Endothelial cell of umbilical vein (primary cell): Measurements from ENCODE around the gene USP40. TPM values are rescaled to one million over a fixed set of nuclear protein-coding genes. Genes with fewer than 3 reads are reported as not detected.

Experiments
- BruUV-seq: library from RNA; stranded (reverse); fragments of 400-500 nt; replicated peaks from 2 replicates; lab custom pipeline; 2021; lab: Mats Ljungman, UMichigan
- CTCF ChIA-PET: fragments of 300-600, 350-600 bp; sonication (Branson Sonifier 250); formaldehyde crosslinking; loops from one replicate; lab custom pipeline; 2021; ENCODE audit warnings: antibody characterized with exemption, inconsistent platforms; lab: Charles Lee
- POLR2A ChIA-PET: fragments of 300-600, 350-600 bp; sonication (Branson Sonifier 250); formaldehyde crosslinking; loops from one replicate; lab custom pipeline; 2021; ENCODE audit warnings: antibody characterized with exemption, inconsistent platforms; lab: Charles Lee
- DNase-seq: peaks from one replicate; pipeline ENCODE4 v3.0.0-alpha.2; 2011; ENCODE audit warnings: low read depth, low spot score
- FAIRE-seq: peaks from 2 replicates; lab custom pipeline; 2011; peaks lifted over from hg19 to GRCh38; lab: Jason Lieb, UNC
- H2AFZ ChIP-seq: 2 replicates; pipeline ENCODE4 v1.6.0; 2012; ENCODE audit warnings: low read depth, low read length, control low read depth, inconsistent platforms
- H3K27ac ChIP-seq: 2 replicates; pipeline ENCODE4 v1.5.1; 2011; ENCODE audit warnings: low read depth, mild to moderate bottlenecking, control low read depth, low read length, moderate library complexity; ENCODE audit not compliant: insufficient read depth
- H3K27me3 ChIP-seq, 2 experiments: 2 replicates each; pipeline versions ENCODE4 v1.6.0 to v1.6.1; 2011; ENCODE audit warnings: low read length in 2 of 2, mixed read lengths in 1 of 2; ENCODE audit not compliant: control insufficient read depth in 2 of 2, insufficient read depth in 2 of 2
- H3K36me3 ChIP-seq, 2 experiments: 2 replicates in 1 of 2; 3 replicates in 1 of 2; pipeline ENCODE4 v1.5.1; 2011; ENCODE audit warnings: low read length in 2 of 2, mild to moderate bottlenecking in 1 of 2, moderate library complexity in 1 of 2; ENCODE audit not compliant: control insufficient read depth in 2 of 2, insufficient read depth in 2 of 2; ENCODE audit errors: extremely low read depth in 1 of 2
- H3K4me1 ChIP-seq: 3 replicates; pipeline ENCODE4 v1.5.1; 2011; ENCODE audit warnings: mild to moderate bottlenecking, low read length; ENCODE audit not compliant: control insufficient read depth, insufficient read depth; ENCODE audit errors: extremely low read depth
- H3K4me2 ChIP-seq: 2 replicates; pipeline ENCODE4 v1.6.1; 2011; ENCODE audit warnings: low read length, control low read depth, mixed read lengths; ENCODE audit not compliant: insufficient read depth
- H3K4me3 ChIP-seq, 3 experiments: fragments of 200-600 bp in 1 of 3; sonication (generic), shearing (Covaris generic) in 1 of 3; replicated peaks in 1 of 3; 2 replicates each; pipeline ENCODE4 v1.5.1; 2011 to 2016; ENCODE audit warnings: control low read depth in 3 of 3, low read length in 3 of 3, mild to moderate bottlenecking in 2 of 3, inconsistent platforms in 1 of 3, low read depth in 1 of 3, moderate library complexity in 1 of 3; ENCODE audit not compliant: insufficient read depth in 1 of 3
- H3K79me2 ChIP-seq: 2 replicates; pipeline ENCODE4 v1.6.0; 2012; ENCODE audit warnings: low read length, inconsistent platforms; ENCODE audit not compliant: control insufficient read depth, insufficient read depth
- H3K9ac ChIP-seq: replicated peaks from 2 replicates; pipeline ENCODE3; 2011; ENCODE audit warnings: low read length, control low read depth; ENCODE audit not compliant: insufficient read depth; ENCODE audit errors: extremely low read depth
- H3K9me1 ChIP-seq: replicated peaks from 3 replicates; pipeline ENCODE4 v1.6.0; 2011; ENCODE audit warnings: mild to moderate bottlenecking, low read length; ENCODE audit not compliant: control insufficient read depth, insufficient read depth; ENCODE audit errors: extremely low read depth
- H3K9me3 ChIP-seq: replicated peaks from 2 replicates; pipeline ENCODE4 v1.5.1; 2012; ENCODE audit warnings: low read length, inconsistent platforms; ENCODE audit not compliant: control insufficient read depth, insufficient read depth
- H4K20me1 ChIP-seq: replicated peaks from 2 replicates; pipeline ENCODE3; 2011; ENCODE audit warnings: mild to moderate bottlenecking, low read length; ENCODE audit not compliant: control insufficient read depth, insufficient read depth; ENCODE audit errors: extremely low read depth
- EZH2 ChIP-seq: IDR thresholded peaks from 2 replicates; pipeline ENCODE4 v1.6.1; 2012; ENCODE audit warnings: borderline replicate concordance, low read depth, mild to moderate bottlenecking, moderate library complexity, low read length, inconsistent platforms; ENCODE audit not compliant: severe bottlenecking
- FOS ChIP-seq: IDR thresholded peaks from 2 replicates; pipeline ENCODE4 v1.6.1; 2011; ENCODE audit warnings: mild to moderate bottlenecking, low read length, moderate library complexity, borderline replicate concordance; ENCODE audit not compliant: insufficient read depth
- GATA2 ChIP-seq: IDR thresholded peaks from 2 replicates; pipeline ENCODE4 v1.7.0; 2011; ENCODE audit warnings: low read depth, mild to moderate bottlenecking, moderate library complexity, mixed read lengths, low read length; ENCODE audit not compliant: insufficient read length, insufficient read depth
- JUN ChIP-seq: IDR thresholded peaks from 2 replicates; pipeline ENCODE4 v1.6.1; 2011; ENCODE audit warnings: borderline replicate concordance, low read depth; ENCODE audit not compliant: insufficient read length, insufficient read depth
- MAX ChIP-seq: IDR thresholded peaks from 2 replicates; pipeline ENCODE4 v1.6.1; 2011; ENCODE audit not compliant: insufficient read depth, insufficient read length
- MYC ChIP-seq: IDR thresholded peaks from one replicate; pipeline ENCODE4 v1.6.1; 2011; ENCODE audit warnings: mild to moderate bottlenecking, low read depth, low read length
- POLR2A ChIP-seq: IDR thresholded peaks from 2 replicates; pipeline ENCODE4 v1.6.1; 2012; ENCODE audit warnings: low read depth, mild to moderate bottlenecking, control low read depth, low read length
- POLR2AphosphoS5 ChIP-seq: IDR thresholded peaks from 2 replicates; pipeline ENCODE4 v1.6.1; 2012; ENCODE audit warnings: low read depth, mild to moderate bottlenecking, control low read depth, low read length, moderate library complexity; ENCODE audit not compliant: insufficient read depth
- dilution Hi-C: fragments of 300-500 bp; cut with MboI; formaldehyde crosslinking; loops from one replicate; pipeline ENCODE4 v1.15.0; 2019; ENCODE audit warnings: low sequenced_read_pairs; ENCODE audit not compliant: extremely low pct_ligation_motif_present
- intact Hi-C: fragments of 100-400 bp; cut with micrococcal nuclease; formaldehyde crosslinking; loops from one replicate; pipeline ENCODE4 v1.10.0; 2022
- polyA plus RNA-seq, 4 experiments: library from polyadenylated mRNA; depleted of rRNA in 3 of 4; stranded (reverse) in 3 of 4; unstranded in 1 of 4; fragments of >200 nt; gene quantifications; 2 replicates each; pipeline versions ENCODE4 v1.2.1 to v1.2.3, GENCODE V29; 2011 to 2012; ENCODE audit warnings: missing spikeins in 1 of 4
- total RNA-seq: library from RNA; stranded (reverse); gene quantifications from 2 replicates; pipeline ENCODE4 v1.2.3, GENCODE V29; 2021
- TF ChIP-seq, protein P1 (sequence below), 2 donors: IDR thresholded peaks; 1 replicate in 1 of 2; 2 replicates in 1 of 2; pipeline ENCODE4 v1.5.1; 2011; ENCODE audit warnings: low read length in 2 of 2, mild to moderate bottlenecking in 2 of 2, moderate library complexity in 2 of 2, control low read depth in 1 of 2, inconsistent platforms in 1 of 2, low read depth in 1 of 2; ENCODE audit not compliant: insufficient read depth in 1 of 2; ENCODE audit errors: extremely low read depth in 1 of 2

The USP40 gene
- total and polyA plus RNA-seq, 2 donors (not counting 3 experiments of a cell fraction or from before 2014, with no cell fraction given), result 32.2 to 32.5 TPM

DNA sequence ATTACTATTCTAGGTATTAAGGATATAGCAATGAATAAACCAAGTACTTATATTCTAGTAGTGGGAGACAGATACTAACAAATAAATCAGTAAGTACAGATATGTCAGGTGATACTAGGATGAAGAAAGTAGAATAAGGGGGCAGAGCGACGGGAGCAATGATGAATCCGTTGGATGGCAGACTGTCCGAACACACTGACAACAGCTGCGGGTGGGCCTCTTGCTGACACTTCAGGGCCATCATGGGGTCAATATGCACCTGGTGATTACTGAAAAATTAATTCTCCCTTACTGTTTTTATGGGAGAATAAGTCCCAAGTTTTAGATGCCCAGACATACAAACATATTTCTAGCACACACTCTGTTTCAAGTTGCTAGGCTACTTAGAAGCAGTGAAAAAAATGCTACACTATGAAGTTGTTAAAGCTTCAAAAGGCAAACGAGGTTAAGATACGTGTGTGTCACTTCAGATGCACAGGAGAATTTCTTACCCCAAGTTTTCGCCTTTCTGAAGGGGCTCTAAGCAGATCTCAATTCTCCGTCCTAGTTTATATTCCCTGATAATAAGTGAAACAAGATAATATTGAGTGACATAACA lies 78.7 kb downstream of the USP40 start:
- intact Hi-C loops, result loop anchor here (1.0 to 5.0 kb wide), 7 partner anchors 8 to 484 kb away; partner anchors contain the start of genes HJURP and USP40
- H3K27me3 ChIP-seq, result no peaks in the 10 kb centered on the region
- TF ChIP-seq MAX (no peak), POLR2AphosphoS5 (no peak), MYC (no peak), EZH2 (no peak), JUN (no peak), GATA2 (no peak), FOS (no peak), POLR2A (no peak)
- TF ChIP-seq, protein P1, sequence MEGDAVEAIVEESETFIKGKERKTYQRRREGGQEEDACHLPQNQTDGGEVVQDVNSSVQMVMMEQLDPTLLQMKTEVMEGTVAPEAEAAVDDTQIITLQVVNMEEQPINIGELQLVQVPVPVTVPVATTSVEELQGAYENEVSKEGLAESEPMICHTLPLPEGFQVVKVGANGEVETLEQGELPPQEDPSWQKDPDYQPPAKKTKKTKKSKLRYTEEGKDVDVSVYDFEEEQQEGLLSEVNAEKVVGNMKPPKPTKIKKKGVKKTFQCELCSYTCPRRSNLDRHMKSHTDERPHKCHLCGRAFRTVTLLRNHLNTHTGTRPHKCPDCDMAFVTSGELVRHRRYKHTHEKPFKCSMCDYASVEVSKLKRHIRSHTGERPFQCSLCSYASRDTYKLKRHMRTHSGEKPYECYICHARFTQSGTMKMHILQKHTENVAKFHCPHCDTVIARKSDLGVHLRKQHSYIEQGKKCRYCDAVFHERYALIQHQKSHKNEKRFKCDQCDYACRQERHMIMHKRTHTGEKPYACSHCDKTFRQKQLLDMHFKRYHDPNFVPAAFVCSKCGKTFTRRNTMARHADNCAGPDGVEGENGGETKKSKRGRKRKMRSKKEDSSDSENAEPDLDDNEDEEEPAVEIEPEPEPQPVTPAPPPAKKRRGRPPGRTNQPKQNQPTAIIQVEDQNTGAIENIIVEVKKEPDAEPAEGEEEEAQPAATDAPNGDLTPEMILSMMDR (IDR thresholded peaks at IDR 0.05; ENCODE audit: extremely low read depth in 1 of 2, insufficient read depth in 1 of 2, low read depth in 1 of 2, low read length in 2 of 2), result no peak
- no peaks in the 10 kb centered on the region for H3K9me3 ChIP-seq
- no peak overlapping the region for H3K4me3 ChIP-seq
- FAIRE-seq (peak; percentile 48), DNase-seq (no peak)
- no peak overlapping the region for H2AFZ ChIP-seq
- no TSS peak for BruUV-seq
- peak overlapping the region; percentile 58 for H3K4me2 ChIP-seq
- dilution Hi-C loops, result no loop called here
- no peaks in the 10 kb centered on the region for H3K79me2 ChIP-seq
- CTCF ChIA-PET, result no interaction called here
- H3K9ac ChIP-seq, result peak overlapping the region; percentile 16
- H3K27ac ChIP-seq, result peak overlapping the region; percentile 91
- H3K36me3 ChIP-seq, result peaks cover under 1 to 2% of the 10 kb centered on the region in 2 experiments
- H3K4me1 ChIP-seq, result peaks cover 28% of the 10 kb centered on the region
- H3K9me1 ChIP-seq, result no peaks in the 10 kb centered on the region
- H4K20me1 ChIP-seq, result no peaks in the 10 kb centered on the region
- POLR2A ChIA-PET, result no interaction called here
